ENCODE measurements around the gene AOX1.

AOX1 gene

GRCh38 chr2:200695601-200696000 is 109.8 kb downstream of the AOX1 start:
- Histone ChIP-seq H3K27me3 (no peaks in the 10 kb centered on the region), H3K9me3 (no peaks in the 10 kb centered on the region), H3K4me3 (no peak overlapping the region), H3K36me3 (no peaks in the 10 kb centered on the region), H3K4me1 (no peaks in the 10 kb centered on the region), H3K27ac (no peak overlapping the region)
- no peak for DNase-seq
- intact Hi-C loops (cut with DNase I; ENCODE audit: low total_unique reads) = no loop called here
- TF ChIP-seq, protein P1, sequence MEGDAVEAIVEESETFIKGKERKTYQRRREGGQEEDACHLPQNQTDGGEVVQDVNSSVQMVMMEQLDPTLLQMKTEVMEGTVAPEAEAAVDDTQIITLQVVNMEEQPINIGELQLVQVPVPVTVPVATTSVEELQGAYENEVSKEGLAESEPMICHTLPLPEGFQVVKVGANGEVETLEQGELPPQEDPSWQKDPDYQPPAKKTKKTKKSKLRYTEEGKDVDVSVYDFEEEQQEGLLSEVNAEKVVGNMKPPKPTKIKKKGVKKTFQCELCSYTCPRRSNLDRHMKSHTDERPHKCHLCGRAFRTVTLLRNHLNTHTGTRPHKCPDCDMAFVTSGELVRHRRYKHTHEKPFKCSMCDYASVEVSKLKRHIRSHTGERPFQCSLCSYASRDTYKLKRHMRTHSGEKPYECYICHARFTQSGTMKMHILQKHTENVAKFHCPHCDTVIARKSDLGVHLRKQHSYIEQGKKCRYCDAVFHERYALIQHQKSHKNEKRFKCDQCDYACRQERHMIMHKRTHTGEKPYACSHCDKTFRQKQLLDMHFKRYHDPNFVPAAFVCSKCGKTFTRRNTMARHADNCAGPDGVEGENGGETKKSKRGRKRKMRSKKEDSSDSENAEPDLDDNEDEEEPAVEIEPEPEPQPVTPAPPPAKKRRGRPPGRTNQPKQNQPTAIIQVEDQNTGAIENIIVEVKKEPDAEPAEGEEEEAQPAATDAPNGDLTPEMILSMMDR (IDR thresholded peaks at IDR 0.05) = no peak

DNA sequence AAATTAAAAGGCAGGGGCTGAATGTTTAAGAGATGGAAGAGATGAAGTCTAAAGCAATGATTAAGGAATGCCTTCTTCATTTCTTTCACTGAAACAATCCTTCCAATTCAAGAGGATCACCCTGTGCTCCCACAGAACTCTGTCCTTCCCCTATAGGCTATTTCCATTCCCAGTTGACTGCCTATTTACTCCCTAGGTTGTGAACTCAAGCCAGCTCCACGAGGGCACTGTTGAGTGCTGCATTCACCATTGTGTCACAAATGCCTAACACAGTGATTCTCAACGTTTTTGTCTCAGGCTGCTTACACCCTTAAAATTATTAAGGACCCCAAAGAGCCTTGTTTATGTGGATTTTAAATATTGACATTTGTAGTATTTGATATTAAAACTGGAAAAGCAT is 112.4 kb downstream of the AOX1 start:
- Histone ChIP-seq H3K27ac (no peak overlapping the region), H3K27me3 (no peaks in the 10 kb centered on the region), H3K9me3 (no peaks in the 10 kb centered on the region), H3K4me1 (no peaks in the 10 kb centered on the region), H3K4me3 (no peak overlapping the region), H3K36me3 (no peaks in the 10 kb centered on the region)
- TF ChIP-seq, protein P1 (IDR thresholded peaks at IDR 0.05) = no peak
- DNase-seq = no peak
- intact Hi-C loops (cut with DNase I; ENCODE audit: low total_unique reads) = no loop called here

- Histone ChIP-seq H3K4me1 (no peaks in the 10 kb centered on the region), H3K9me3 (no peaks in the 10 kb centered on the region), H3K27ac (no peak overlapping the region), H3K4me3 (no peak overlapping the region), H3K36me3 (no peaks in the 10 kb centered on the region), H3K27me3 (peaks cover 0 to 5% of the 10 kb centered on the region in 2 donors)
- TF ChIP-seq, protein P1 (IDR thresholded peaks at IDR 0.05) = no peak
- intact Hi-C loops (cut with DNase I; ENCODE audit: low total_unique reads) = no loop called here
- no peak for DNase-seq
These were observed 113.5 kb downstream of the AOX1 start for GRCh38 chr2:200699310-200699709.

DNA sequence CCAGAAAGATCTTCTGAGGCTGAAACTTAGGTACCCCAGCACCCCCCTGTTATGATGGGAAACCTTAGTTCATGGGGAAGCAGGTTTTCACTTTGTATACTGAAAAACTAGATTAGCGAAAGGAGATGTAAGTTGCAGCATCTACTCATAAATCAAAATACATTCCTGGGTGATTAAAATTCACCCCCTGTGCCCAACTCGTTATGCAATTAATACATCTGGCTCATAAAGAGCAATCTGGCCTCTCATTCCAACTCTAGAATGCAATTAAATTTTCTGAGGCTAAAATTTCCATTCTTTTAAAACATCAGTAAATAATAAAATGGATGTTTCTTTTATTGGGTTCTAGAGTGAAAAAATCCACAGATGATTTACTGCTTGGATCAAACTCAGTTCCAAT is 115.0 kb downstream of the AOX1 start:
- peaks cover 0 to 9% of the 10 kb centered on the region in 2 donors for H3K27me3 ChIP-seq
- no peaks in the 10 kb centered on the region for H3K9me3 ChIP-seq
- no peak overlapping the region for H3K27ac ChIP-seq
- no peaks in the 10 kb centered on the region for H3K36me3 ChIP-seq
- intact Hi-C loops (cut with DNase I; ENCODE audit: low total_unique reads) = no loop called here
- no peaks in the 10 kb centered on the region for H3K4me1 ChIP-seq
- TF ChIP-seq, protein P1 (IDR thresholded peaks at IDR 0.05) = no peak
- DNase-seq = no peak
- H3K4me3 ChIP-seq = no peak overlapping the region

DNA sequence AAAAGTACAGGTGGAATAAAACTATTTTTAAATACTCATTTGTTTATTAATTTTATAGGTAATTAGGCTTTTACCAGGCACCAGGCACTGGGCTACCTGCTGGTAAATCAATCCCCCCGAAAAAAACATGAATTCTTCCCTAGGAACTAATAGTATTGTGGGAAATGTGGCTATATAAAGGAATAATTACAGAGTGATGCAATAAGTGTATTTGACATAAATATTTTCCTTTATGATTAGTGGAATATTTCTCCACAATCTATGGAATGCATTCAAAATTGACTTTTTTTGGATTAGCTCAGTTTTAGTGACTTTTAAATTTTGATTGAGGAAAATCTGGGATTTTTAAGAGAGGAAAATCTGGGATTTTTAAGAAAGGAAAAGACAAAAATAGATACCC is 116.2 kb downstream of the AOX1 start:
- H3K36me3 ChIP-seq = no peaks in the 10 kb centered on the region
- no peaks in the 10 kb centered on the region for H3K4me1 ChIP-seq
- intact Hi-C loops (cut with DNase I; ENCODE audit: low total_unique reads) = no loop called here
- H3K9me3 ChIP-seq = no peaks in the 10 kb centered on the region
- no peak overlapping the region for H3K4me3 ChIP-seq
- peaks cover 0 to 9% of the 10 kb centered on the region in 2 donors for H3K27me3 ChIP-seq
- TF ChIP-seq, protein P1 (IDR thresholded peaks at IDR 0.05) = no peak
- H3K27ac ChIP-seq = no peak overlapping the region
- DNase-seq = no peak

- intact Hi-C loops (cut with DNase I; ENCODE audit: low total_unique reads) = no loop called here
- Histone ChIP-seq H3K4me3 (no peak overlapping the region), H3K27ac (no peak overlapping the region), H3K4me1 (no peaks in the 10 kb centered on the region), H3K9me3 (no peaks in the 10 kb centered on the region), H3K27me3 (peaks cover 0 to 9% of the 10 kb centered on the region in 2 donors), H3K36me3 (no peaks in the 10 kb centered on the region)
- TF ChIP-seq, protein P1 (IDR thresholded peaks at IDR 0.05) = no peak
- DNase-seq = no peak
These were observed 116.9 kb downstream of the AOX1 start for GRCh38 chr2:200702646-200703118.
